DND-41 (cell line): ENCODE data around the gene ANO6.

Experiments
- ATAC-seq: fragments of 200-7000 bp; cut with Tn5 transposase; 3 replicates; pipeline ENCODE4 v1.9.1; 2021; ENCODE audit warnings: low read depth; ENCODE audit not compliant: insufficient read depth
- DNase-seq: peaks from one replicate; pipeline ENCODE4 v3.0.0-alpha.2; 2020
- H2AFZ ChIP-seq: 2 replicates; pipeline ENCODE4 v1.6.0; 2012; ENCODE audit warnings: low read depth, low read length
- H3K27ac ChIP-seq: 2 replicates; pipeline ENCODE4 v1.5.1; 2012; ENCODE audit warnings: low read length, inconsistent platforms
- H3K27me3 ChIP-seq: fragments of 200-600 bp; sonication (generic); 2 replicates; pipeline ENCODE4 v1.6.0; 2012; ENCODE audit warnings: low read length, mild to moderate bottlenecking, inconsistent platforms; ENCODE audit not compliant: insufficient read depth, poor library complexity
- H3K36me3 ChIP-seq: 2 replicates; pipeline ENCODE4 v1.5.1; 2012; ENCODE audit warnings: low read length, inconsistent platforms; ENCODE audit not compliant: insufficient read depth
- H3K4me1 ChIP-seq: 2 replicates; pipeline ENCODE4 v1.5.1; 2012; ENCODE audit warnings: mild to moderate bottlenecking, low read length; ENCODE audit not compliant: insufficient read depth
- H3K4me2 ChIP-seq: 2 replicates; pipeline ENCODE4 v1.6.0; 2012; ENCODE audit warnings: mild to moderate bottlenecking, moderate library complexity, low read length, inconsistent platforms; ENCODE audit not compliant: insufficient read depth
- H3K4me3 ChIP-seq, 2 experiments: fragments of 200-600 bp in 1 of 2; shearing (Covaris generic) in 1 of 2; 2 replicates each; pipeline ENCODE4 v1.5.1; 2012 to 2016; ENCODE audit warnings: inconsistent platforms in 2 of 2, low read length in 2 of 2, mild to moderate bottlenecking in 2 of 2, low read depth in 1 of 2, moderate library complexity in 1 of 2
- H3K79me2 ChIP-seq: 2 replicates; pipeline ENCODE4 v1.6.0; 2012; ENCODE audit warnings: low read length, inconsistent platforms; ENCODE audit not compliant: insufficient read depth
- H3K9ac ChIP-seq: 2 replicates; pipeline ENCODE4 v1.6.0; 2012; ENCODE audit warnings: low read depth, mild to moderate bottlenecking, inconsistent platforms, low read length, moderate library complexity
- H3K9me3 ChIP-seq: 2 replicates; pipeline ENCODE4 v1.5.1; 2012; ENCODE audit warnings: low read length, moderate library complexity, mild to moderate bottlenecking, inconsistent platforms; ENCODE audit not compliant: insufficient read depth, severe bottlenecking
- H4K20me1 ChIP-seq: 2 replicates; pipeline ENCODE4 v1.6.0; 2012; ENCODE audit warnings: low read length; ENCODE audit not compliant: insufficient read depth
- CTCF ChIP-seq: IDR thresholded peaks from 2 replicates; pipeline ENCODE4 v1.5.1; 2012; ENCODE audit warnings: borderline replicate concordance, low read length, moderate library complexity, mild to moderate bottlenecking; ENCODE audit not compliant: poor library complexity, severe bottlenecking; ENCODE audit errors: extremely low read depth
- EZH2 ChIP-seq: IDR thresholded peaks from 3 replicates; pipeline ENCODE4 v1.6.1; 2012; ENCODE audit warnings: borderline replicate concordance, low read depth, mild to moderate bottlenecking, moderate library complexity, low read length, inconsistent platforms; ENCODE audit not compliant: severe bottlenecking

The ANO6 gene

GRCh38 chr12:45415393-45415817 lies 199.5 kb downstream of the ANO6 start:
- H3K27me3 ChIP-seq: no peaks in the 10 kb centered on the region
- TF ChIP-seq CTCF: no peak
- no peak for TF ChIP-seq EZH2
- no peak overlapping the region for H3K9ac ChIP-seq
- no peak overlapping the region for H3K4me3 ChIP-seq
- ATAC-seq (no peak), DNase-seq (no peak)
- H3K79me2 ChIP-seq: no peaks in the 10 kb centered on the region
- no peaks in the 10 kb centered on the region for H4K20me1 ChIP-seq
- H2AFZ ChIP-seq: no peak overlapping the region
- H3K36me3 ChIP-seq: peaks cover 74% of the 10 kb centered on the region
- no peaks in the 10 kb centered on the region for H3K9me3 ChIP-seq
- no peak overlapping the region for H3K4me2 ChIP-seq
- no peak overlapping the region for H3K27ac ChIP-seq
- H3K4me1 ChIP-seq: no peaks in the 10 kb centered on the region

- no peak for TF ChIP-seq CTCF
- no peak for TF ChIP-seq EZH2
- DNase-seq: no peak
- H3K4me1 ChIP-seq: no peaks in the 10 kb centered on the region
- H3K79me2 ChIP-seq: no peaks in the 10 kb centered on the region
- peaks cover 72% of the 10 kb centered on the region for H3K36me3 ChIP-seq
- H3K4me2 ChIP-seq: no peak overlapping the region
- H3K27ac ChIP-seq: no peak overlapping the region
- no peaks in the 10 kb centered on the region for H3K27me3 ChIP-seq
- ATAC-seq: no peak
- no peaks in the 10 kb centered on the region for H4K20me1 ChIP-seq
- H2AFZ ChIP-seq: no peak overlapping the region
- H3K9me3 ChIP-seq: no peaks in the 10 kb centered on the region
- no peak overlapping the region for H3K9ac ChIP-seq
- no peak overlapping the region for H3K4me3 ChIP-seq
Observed at GRCh38 chr12:45416126-45416525, 200.2 kb downstream of the ANO6 start.

- no peaks in the 10 kb centered on the region for H3K79me2 ChIP-seq
- no peaks in the 10 kb centered on the region for H3K27me3 ChIP-seq
- no peak overlapping the region for H3K27ac ChIP-seq
- H3K4me2 ChIP-seq: no peak overlapping the region
- TF ChIP-seq EZH2: no peak
- no peak for TF ChIP-seq CTCF
- H2AFZ ChIP-seq: no peak overlapping the region
- DNase-seq (no peak), ATAC-seq (no peak)
- H3K4me3 ChIP-seq: no peak overlapping the region
- peaks cover 68% of the 10 kb centered on the region for H3K36me3 ChIP-seq
- no peaks in the 10 kb centered on the region for H3K9me3 ChIP-seq
- no peaks in the 10 kb centered on the region for H4K20me1 ChIP-seq
- no peak overlapping the region for H3K9ac ChIP-seq
- no peaks in the 10 kb centered on the region for H3K4me1 ChIP-seq
Observed at GRCh38 chr12:45418520-45418919, 202.6 kb downstream of the ANO6 start.

GRCh38 chr12:45419317-45419814 lies 203.5 kb downstream of the ANO6 start:
- Histone ChIP-seq H3K4me2 (no peak overlapping the region), H4K20me1 (no peaks in the 10 kb centered on the region), H3K9ac (no peak overlapping the region), H3K27ac (no peak overlapping the region), H3K4me1 (no peaks in the 10 kb centered on the region), H3K27me3 (no peaks in the 10 kb centered on the region), H3K4me3 (no peak overlapping the region), H3K79me2 (no peaks in the 10 kb centered on the region), H2AFZ (no peak overlapping the region), H3K9me3 (no peaks in the 10 kb centered on the region), H3K36me3 (peaks cover 71% of the 10 kb centered on the region)
- ATAC-seq (no peak), DNase-seq (no peak)
- TF ChIP-seq CTCF (no peak), EZH2 (no peak)
